OCI-LY3 (cell line): ENCODE results near the gene RSPRY1.

Source experiments
- H2AFZ ChIP-seq: fragments of 200-600, 300-600 bp; shearing (Covaris generic); 2 replicates; pipeline ENCODE4 v1.6.0; 2014; ENCODE audit warnings: antibody characterized with exemption, low read depth, low read length
- H3K27ac ChIP-seq: fragments of 200-600, 300-600 bp; sonication (generic); 2 replicates; pipeline ENCODE4 v1.5.1; 2014; ENCODE audit warnings: mild to moderate bottlenecking, low read length, moderate library complexity, mixed read lengths
- H3K27me3 ChIP-seq: fragments of 200-600, 300-600 bp; sonication (generic); 2 replicates; pipeline ENCODE4 v1.6.1; 2014; ENCODE audit warnings: low read depth, low read length, mixed read lengths
- H3K36me3 ChIP-seq: fragments of 200-600, 300-600 bp; sonication (generic); replicated peaks from 2 replicates; pipeline ENCODE3; 2014; ENCODE audit warnings: low read depth, low read length, mixed read lengths
- H3K4me1 ChIP-seq: fragments of 300-600, 200-600 bp; sonication (generic); 2 replicates; pipeline ENCODE4 v1.6.1; 2014; ENCODE audit warnings: low read length, mixed read lengths
- H3K4me2 ChIP-seq: fragments of 200-600, 300-600 bp; sonication (generic); 2 replicates; pipeline ENCODE4 v1.6.1; 2014; ENCODE audit warnings: low read length, mixed read lengths
- H3K4me3 ChIP-seq: fragments of 300-600, 200-600 bp; sonication (generic); 2 replicates; pipeline ENCODE4 v1.5.1; 2014; ENCODE audit warnings: antibody characterized with exemption, mild to moderate bottlenecking, low read length, moderate library complexity
- H3K79me2 ChIP-seq: fragments of 300-600, 200-600 bp; shearing (Covaris generic); 2 replicates; pipeline ENCODE4 v1.6.1; 2014; ENCODE audit warnings: mild to moderate bottlenecking, low read length, mixed read lengths
- H3K9ac ChIP-seq: fragments of 300-600, 200-600 bp; shearing (Covaris generic); 2 replicates; pipeline ENCODE4 v1.6.0; 2014; ENCODE audit warnings: mild to moderate bottlenecking, low read length, moderate library complexity
- H3K9me3 ChIP-seq: fragments of 200-600, 300-600 bp; shearing (Covaris generic); 2 replicates; pipeline ENCODE4 v1.6.1; 2014; ENCODE audit warnings: low read length, mixed read lengths; ENCODE audit not compliant: insufficient read depth
- H4K20me1 ChIP-seq: fragments of 200-600, 300-600 bp; sonication (generic); 2 replicates; pipeline ENCODE4 v1.6.1; 2016; ENCODE audit warnings: low read length, mixed read lengths; ENCODE audit not compliant: insufficient read depth
- CTCF ChIP-seq: fragments of 200-600, 300-600 bp; sonication (generic); IDR thresholded peaks from 2 replicates; pipeline ENCODE4 v1.5.1; 2014; ENCODE audit warnings: antibody characterized with exemption, low read length, low read depth
- EZH2phosphoT487 ChIP-seq: fragments of 200-600 bp; shearing (Covaris generic); IDR thresholded peaks from 2 replicates; pipeline ENCODE4 v1.6.1; 2018; ENCODE audit warnings: antibody characterized with exemption, mixed run types, low read depth

The RSPRY1 gene

GRCh38 chr16:57157533-57157932 lies 28.6 kb upstream of the RSPRY1 start:
- no peaks in the 10 kb centered on the region for H3K9me3 ChIP-seq
- no peak overlapping the region for H3K4me3 ChIP-seq
- peaks cover 49% of the 10 kb centered on the region for H3K36me3 ChIP-seq

GRCh38 chr16:57159447-57159846 lies 26.7 kb upstream of the RSPRY1 start:
- H3K27me3 ChIP-seq, result no peaks in the 10 kb centered on the region

More at GRCh38 chr16:57157533-57157932, 28.6 kb upstream of the RSPRY1 start:
- Histone ChIP-seq H2AFZ (no peak overlapping the region), H3K27me3 (no peaks in the 10 kb centered on the region), H4K20me1 (no peaks in the 10 kb centered on the region), H3K79me2 (no peaks in the 10 kb centered on the region), H3K4me2 (no peak overlapping the region), H3K9ac (no peak overlapping the region), H3K27ac (no peak overlapping the region), H3K4me1 (no peaks in the 10 kb centered on the region)
- TF ChIP-seq CTCF (no peak), EZH2phosphoT487 (no peak)

GRCh38 chr16:57163842-57164241 lies 22.3 kb upstream of the RSPRY1 start:
- no peak for TF ChIP-seq EZH2phosphoT487
- no peak for TF ChIP-seq CTCF
- H3K4me3 ChIP-seq, result no peak overlapping the region
- no peak overlapping the region for H3K9ac ChIP-seq
- H3K4me2 ChIP-seq, result no peak overlapping the region
- no peaks in the 10 kb centered on the region for H3K79me2 ChIP-seq
- no peaks in the 10 kb centered on the region for H3K27me3 ChIP-seq
- H3K4me1 ChIP-seq, result peaks cover 17% of the 10 kb centered on the region
- no peaks in the 10 kb centered on the region for H4K20me1 ChIP-seq
- no peaks in the 10 kb centered on the region for H3K9me3 ChIP-seq
- peaks cover 51% of the 10 kb centered on the region for H3K36me3 ChIP-seq
- no peak overlapping the region for H2AFZ ChIP-seq
- H3K27ac ChIP-seq, result no peak overlapping the region

More at GRCh38 chr16:57159447-57159846, 26.7 kb upstream of the RSPRY1 start:
- Histone ChIP-seq H3K4me2 (no peak overlapping the region), H2AFZ (no peak overlapping the region), H3K79me2 (no peaks in the 10 kb centered on the region), H3K9me3 (no peaks in the 10 kb centered on the region), H3K9ac (no peak overlapping the region), H3K4me1 (no peaks in the 10 kb centered on the region), H3K27ac (no peak overlapping the region), H4K20me1 (no peaks in the 10 kb centered on the region), H3K4me3 (no peak overlapping the region), H3K36me3 (peaks cover 50% of the 10 kb centered on the region)
- TF ChIP-seq EZH2phosphoT487 (no peak), CTCF (no peak)

GRCh38 chr16:57165483-57165882 lies 20.6 kb upstream of the RSPRY1 start:
- Histone ChIP-seq H3K27me3 (no peaks in the 10 kb centered on the region), H3K4me2 (no peak overlapping the region), H3K4me3 (no peak overlapping the region), H3K9ac (no peak overlapping the region), H3K9me3 (no peaks in the 10 kb centered on the region), H3K4me1 (peaks cover 17% of the 10 kb centered on the region), H2AFZ (no peak overlapping the region), H3K27ac (no peak overlapping the region), H4K20me1 (no peaks in the 10 kb centered on the region), H3K36me3 (peaks cover 46% of the 10 kb centered on the region), H3K79me2 (no peaks in the 10 kb centered on the region)
- TF ChIP-seq CTCF, result no peak
